Sigmoid colon (tissue), 4 donors: ENCODE results near the gene ZRSR2.

Experiments
- POLR2A ChIP-seq, 2 donors: fragments of 450-650 bp; IDR thresholded peaks; one replicate each; pipeline ENCODE4 v1.6.1; 2016; ENCODE audit warnings: antibody characterized with exemption in 2 of 2, mild to moderate bottlenecking in 2 of 2, moderate library complexity in 2 of 2
- POLR2AphosphoS5 ChIP-seq, 4 donors: sonication (generic); formaldehyde crosslinking; IDR thresholded peaks; one replicate each; pipeline ENCODE4 v1.6.1; 2017; ENCODE audit warnings: antibody characterized with exemption in 4 of 4
- TF ChIP-seq, protein P1 (sequence below), 4 experiments: fragments of 450-650 bp in 3 of 4; fragments of 200-600 bp in 1 of 4; IDR thresholded peaks; one replicate each; pipeline ENCODE4 v1.5.1; 2016 to 2019; ENCODE audit warnings: antibody characterized with exemption in 4 of 4, mild to moderate bottlenecking in 3 of 4, moderate library complexity in 2 of 4

GRCh38 chrX:15781961-15782699 lies 8.2 kb upstream of the ZRSR2 start:
- TF ChIP-seq, protein P1, sequence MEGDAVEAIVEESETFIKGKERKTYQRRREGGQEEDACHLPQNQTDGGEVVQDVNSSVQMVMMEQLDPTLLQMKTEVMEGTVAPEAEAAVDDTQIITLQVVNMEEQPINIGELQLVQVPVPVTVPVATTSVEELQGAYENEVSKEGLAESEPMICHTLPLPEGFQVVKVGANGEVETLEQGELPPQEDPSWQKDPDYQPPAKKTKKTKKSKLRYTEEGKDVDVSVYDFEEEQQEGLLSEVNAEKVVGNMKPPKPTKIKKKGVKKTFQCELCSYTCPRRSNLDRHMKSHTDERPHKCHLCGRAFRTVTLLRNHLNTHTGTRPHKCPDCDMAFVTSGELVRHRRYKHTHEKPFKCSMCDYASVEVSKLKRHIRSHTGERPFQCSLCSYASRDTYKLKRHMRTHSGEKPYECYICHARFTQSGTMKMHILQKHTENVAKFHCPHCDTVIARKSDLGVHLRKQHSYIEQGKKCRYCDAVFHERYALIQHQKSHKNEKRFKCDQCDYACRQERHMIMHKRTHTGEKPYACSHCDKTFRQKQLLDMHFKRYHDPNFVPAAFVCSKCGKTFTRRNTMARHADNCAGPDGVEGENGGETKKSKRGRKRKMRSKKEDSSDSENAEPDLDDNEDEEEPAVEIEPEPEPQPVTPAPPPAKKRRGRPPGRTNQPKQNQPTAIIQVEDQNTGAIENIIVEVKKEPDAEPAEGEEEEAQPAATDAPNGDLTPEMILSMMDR (IDR thresholded peaks at IDR 0.05) = no peak
- TF ChIP-seq POLR2AphosphoS5 (IDR thresholded peaks at IDR 0.05) = no peak
- no peak for TF ChIP-seq POLR2A (IDR thresholded peaks at IDR 0.05)
